ENCODE measurements around the gene AP1S2.

DNA sequence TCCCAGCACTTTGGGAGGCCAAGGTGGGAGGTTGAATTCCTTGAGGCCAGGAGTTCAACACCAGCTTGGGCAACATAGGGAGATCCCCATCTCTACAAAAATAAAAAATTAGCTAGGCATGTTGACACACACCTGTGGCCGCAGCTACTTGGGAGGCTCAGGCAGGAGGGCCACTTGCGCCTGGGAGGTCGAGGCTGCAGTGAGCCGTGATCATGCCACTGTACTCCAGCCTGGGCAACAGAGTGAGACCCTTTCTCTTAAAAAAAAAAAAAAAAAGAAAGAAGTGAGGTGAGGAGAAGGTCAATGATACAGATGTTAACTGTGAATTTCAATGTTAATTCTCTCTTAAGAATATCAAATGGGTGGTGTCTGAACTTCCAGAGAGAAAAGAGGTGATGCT lies 15.1 kb upstream of the AP1S2 start:
- TF ChIP-seq, protein P1, sequence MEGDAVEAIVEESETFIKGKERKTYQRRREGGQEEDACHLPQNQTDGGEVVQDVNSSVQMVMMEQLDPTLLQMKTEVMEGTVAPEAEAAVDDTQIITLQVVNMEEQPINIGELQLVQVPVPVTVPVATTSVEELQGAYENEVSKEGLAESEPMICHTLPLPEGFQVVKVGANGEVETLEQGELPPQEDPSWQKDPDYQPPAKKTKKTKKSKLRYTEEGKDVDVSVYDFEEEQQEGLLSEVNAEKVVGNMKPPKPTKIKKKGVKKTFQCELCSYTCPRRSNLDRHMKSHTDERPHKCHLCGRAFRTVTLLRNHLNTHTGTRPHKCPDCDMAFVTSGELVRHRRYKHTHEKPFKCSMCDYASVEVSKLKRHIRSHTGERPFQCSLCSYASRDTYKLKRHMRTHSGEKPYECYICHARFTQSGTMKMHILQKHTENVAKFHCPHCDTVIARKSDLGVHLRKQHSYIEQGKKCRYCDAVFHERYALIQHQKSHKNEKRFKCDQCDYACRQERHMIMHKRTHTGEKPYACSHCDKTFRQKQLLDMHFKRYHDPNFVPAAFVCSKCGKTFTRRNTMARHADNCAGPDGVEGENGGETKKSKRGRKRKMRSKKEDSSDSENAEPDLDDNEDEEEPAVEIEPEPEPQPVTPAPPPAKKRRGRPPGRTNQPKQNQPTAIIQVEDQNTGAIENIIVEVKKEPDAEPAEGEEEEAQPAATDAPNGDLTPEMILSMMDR (IDR thresholded peaks at IDR 0.05 in 2 of 3, conservative IDR thresholded peaks at IDR 0.05 in 1 of 3; ENCODE audit: borderline replicate concordance in 1 of 3, insufficient read depth in 1 of 3, low read depth in 2 of 3, low read length in 2 of 3), result no peak
- no peak for TF ChIP-seq SRF (IDR thresholded peaks at IDR 0.05; ENCODE audit: low read depth)
- no peak for TF ChIP-seq YY1 (IDR thresholded peaks at IDR 0.05; ENCODE audit: extremely low read depth, insufficient replicate concordance, low read depth, low read length)
- TF ChIP-seq POLR2A (IDR thresholded peaks at IDR 0.05; ENCODE audit: borderline replicate concordance, extremely low read depth, insufficient read depth, insufficient read length), result no peak
- TF ChIP-seq ZNF274 (IDR thresholded peaks at IDR 0.05; ENCODE audit: low read depth, low read length), result no peak
- TF ChIP-seq, protein P2, sequence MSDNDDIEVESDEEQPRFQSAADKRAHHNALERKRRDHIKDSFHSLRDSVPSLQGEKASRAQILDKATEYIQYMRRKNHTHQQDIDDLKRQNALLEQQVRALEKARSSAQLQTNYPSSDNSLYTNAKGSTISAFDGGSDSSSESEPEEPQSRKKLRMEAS (IDR thresholded peaks at IDR 0.05), result no peak
- no peak for TF ChIP-seq EZH2 (IDR thresholded peaks at IDR 0.05)
- no peak for TF ChIP-seq TCF7L2 (IDR thresholded peaks at IDR 0.05; ENCODE audit: borderline replicate concordance, extremely low read depth, insufficient read depth, insufficient read length)
- no peak for TF ChIP-seq POLR2AphosphoS5 (IDR thresholded peaks at IDR 0.05; ENCODE audit: low read depth, low read length)
- TF ChIP-seq, protein P3, sequence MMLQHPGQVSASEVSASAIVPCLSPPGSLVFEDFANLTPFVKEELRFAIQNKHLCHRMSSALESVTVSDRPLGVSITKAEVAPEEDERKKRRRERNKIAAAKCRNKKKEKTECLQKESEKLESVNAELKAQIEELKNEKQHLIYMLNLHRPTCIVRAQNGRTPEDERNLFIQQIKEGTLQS (IDR thresholded peaks at IDR 0.05), result no peak

Data from HCT116 (cell line).